ENCODE data around the gene PACRG.

The PACRG gene

GRCh38 chr6:162904069-162904663 lies 176.4 kb downstream of the PACRG start:
- Histone ChIP-seq H3K36me3 (ENCODE audit: control insufficient read depth in 1 of 2, insufficient read depth in 2 of 2, low read length in 2 of 2) (no peaks in the 10 kb centered on the region), H3K27ac (ENCODE audit: low read depth, low read length) (no peak overlapping the region), H3K4me1 (ENCODE audit: control insufficient read depth in 1 of 2, insufficient read depth in 2 of 2, low read length in 2 of 2) (no peaks in the 10 kb centered on the region), H3K4me3 (ENCODE audit: low read depth in 1 of 2, low read length in 2 of 2) (no peak overlapping the region), H3K27me3 (ENCODE audit: control insufficient read depth in 1 of 2, insufficient read depth in 2 of 2, low read length in 2 of 2) (no peaks in the 10 kb centered on the region), H3K9me3 (ENCODE audit: control insufficient read depth in 1 of 2, low read length in 2 of 2) (peaks cover 0 to 3% of the 10 kb centered on the region in 2 donors), H3K9ac (ENCODE audit: low read depth in 1 of 2, low read length in 2 of 2) (no peak overlapping the region)

- H3K4me3 ChIP-seq (ENCODE audit: low read depth in 1 of 2, low read length in 2 of 2): no peak overlapping the region
- H3K4me1 ChIP-seq (ENCODE audit: control insufficient read depth in 1 of 2, insufficient read depth in 2 of 2, low read length in 2 of 2): no peaks in the 10 kb centered on the region
- H3K9ac ChIP-seq (ENCODE audit: low read depth in 1 of 2, low read length in 2 of 2): no peak overlapping the region
- no peak overlapping the region for H3K27ac ChIP-seq (ENCODE audit: low read depth, low read length)
- no peaks in the 10 kb centered on the region for H3K9me3 ChIP-seq (ENCODE audit: control insufficient read depth in 1 of 2, low read length in 2 of 2)
- H3K36me3 ChIP-seq (ENCODE audit: control insufficient read depth in 1 of 2, insufficient read depth in 2 of 2, low read length in 2 of 2): no peaks in the 10 kb centered on the region
- no peaks in the 10 kb centered on the region for H3K27me3 ChIP-seq (ENCODE audit: control insufficient read depth in 1 of 2, insufficient read depth in 2 of 2, low read length in 2 of 2)
These were observed 178.7 kb downstream of the PACRG start for GRCh38 chr6:162906479-162906878.

GRCh38 chr6:162907876-162908481 lies 180.2 kb downstream of the PACRG start:
- Histone ChIP-seq H3K9me3 (ENCODE audit: control insufficient read depth in 1 of 2, low read length in 2 of 2) (no peaks in the 10 kb centered on the region), H3K9ac (ENCODE audit: low read depth in 1 of 2, low read length in 2 of 2) (no peak overlapping the region), H3K27me3 (ENCODE audit: control insufficient read depth in 1 of 2, insufficient read depth in 2 of 2, low read length in 2 of 2) (no peaks in the 10 kb centered on the region), H3K4me3 (ENCODE audit: low read depth in 1 of 2, low read length in 2 of 2) (no peak overlapping the region), H3K36me3 (ENCODE audit: control insufficient read depth in 1 of 2, insufficient read depth in 2 of 2, low read length in 2 of 2) (no peaks in the 10 kb centered on the region), H3K27ac (ENCODE audit: low read depth, low read length) (no peak overlapping the region), H3K4me1 (ENCODE audit: control insufficient read depth in 1 of 2, insufficient read depth in 2 of 2, low read length in 2 of 2) (no peaks in the 10 kb centered on the region)

DNA sequence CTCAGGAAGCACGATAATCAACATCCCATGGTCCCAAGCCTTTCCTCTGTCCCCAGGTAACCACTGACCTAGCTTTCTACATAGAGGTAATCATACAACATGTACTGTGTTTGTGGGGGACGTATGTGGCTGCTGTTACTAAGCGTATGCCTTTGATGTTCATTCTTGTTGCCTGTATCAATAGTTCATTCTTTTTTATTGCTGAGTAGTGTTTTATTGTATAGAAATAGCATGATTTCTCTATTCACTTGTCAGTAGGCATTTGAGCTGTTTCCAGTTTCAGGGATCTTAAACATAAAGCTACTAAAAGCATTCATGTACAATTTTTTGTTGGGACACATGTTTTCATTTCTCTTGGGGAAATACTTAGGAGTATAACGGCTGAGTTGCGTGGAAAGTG lies 185.4 kb downstream of the PACRG start:
- no peaks in the 10 kb centered on the region for H3K4me1 ChIP-seq (ENCODE audit: control insufficient read depth in 1 of 2, insufficient read depth in 2 of 2, low read length in 2 of 2)
- H3K36me3 ChIP-seq (ENCODE audit: control insufficient read depth in 1 of 2, insufficient read depth in 2 of 2, low read length in 2 of 2): no peaks in the 10 kb centered on the region
- no peak overlapping the region for H3K27ac ChIP-seq (ENCODE audit: low read depth, low read length)
- no peaks in the 10 kb centered on the region for H3K27me3 ChIP-seq (ENCODE audit: control insufficient read depth in 1 of 2, insufficient read depth in 2 of 2, low read length in 2 of 2)
- H3K4me3 ChIP-seq (ENCODE audit: low read depth in 1 of 2, low read length in 2 of 2): no peak overlapping the region
- H3K9ac ChIP-seq (ENCODE audit: low read depth in 1 of 2, low read length in 2 of 2): no peak overlapping the region
- no peaks in the 10 kb centered on the region for H3K9me3 ChIP-seq (ENCODE audit: control insufficient read depth in 1 of 2, low read length in 2 of 2)

GRCh38 chr6:162917506-162917905 lies 189.7 kb downstream of the PACRG start:
- no peak overlapping the region for H3K27ac ChIP-seq (ENCODE audit: low read depth, low read length)
- H3K4me1 ChIP-seq (ENCODE audit: control insufficient read depth in 1 of 2, insufficient read depth in 2 of 2, low read length in 2 of 2): no peaks in the 10 kb centered on the region
- no peaks in the 10 kb centered on the region for H3K9me3 ChIP-seq (ENCODE audit: control insufficient read depth in 1 of 2, low read length in 2 of 2)
- H3K27me3 ChIP-seq (ENCODE audit: control insufficient read depth in 1 of 2, insufficient read depth in 2 of 2, low read length in 2 of 2): no peaks in the 10 kb centered on the region
- no peak overlapping the region for H3K4me3 ChIP-seq (ENCODE audit: low read depth in 1 of 2, low read length in 2 of 2)
- H3K9ac ChIP-seq (ENCODE audit: low read depth in 1 of 2, low read length in 2 of 2): no peak overlapping the region
- no peaks in the 10 kb centered on the region for H3K36me3 ChIP-seq (ENCODE audit: control insufficient read depth in 1 of 2, insufficient read depth in 2 of 2, low read length in 2 of 2)

DNA sequence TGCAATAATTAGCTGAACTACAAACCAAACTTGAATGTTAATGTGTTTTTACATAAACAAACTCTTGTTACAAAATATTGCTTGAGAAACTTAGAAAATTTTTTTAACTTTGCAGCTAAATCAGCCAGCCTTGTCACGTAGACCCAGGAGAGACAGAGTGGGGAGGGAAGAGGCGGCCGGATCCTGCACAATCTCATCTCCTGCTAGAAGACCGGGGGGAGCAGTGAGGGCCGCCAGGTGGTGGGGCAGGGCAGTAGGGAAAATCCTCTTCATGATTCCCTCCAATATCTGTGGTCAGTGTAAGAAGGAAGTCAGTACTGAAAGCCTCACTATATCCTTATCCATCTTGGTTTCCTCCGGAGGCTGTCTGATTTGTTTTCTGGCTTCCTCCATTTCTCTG lies 193.3 kb downstream of the PACRG start:
- Histone ChIP-seq H3K4me3 (ENCODE audit: low read depth in 1 of 2, low read length in 2 of 2) (no peak overlapping the region), H3K9ac (ENCODE audit: low read depth in 1 of 2, low read length in 2 of 2) (no peak overlapping the region), H3K27ac (ENCODE audit: low read depth, low read length) (no peak overlapping the region), H3K4me1 (ENCODE audit: control insufficient read depth in 1 of 2, insufficient read depth in 2 of 2, low read length in 2 of 2) (no peaks in the 10 kb centered on the region), H3K9me3 (ENCODE audit: control insufficient read depth in 1 of 2, low read length in 2 of 2) (peaks cover 2 to 4% of the 10 kb centered on the region in 2 donors), H3K36me3 (ENCODE audit: control insufficient read depth in 1 of 2, insufficient read depth in 2 of 2, low read length in 2 of 2) (no peaks in the 10 kb centered on the region), H3K27me3 (ENCODE audit: control insufficient read depth in 1 of 2, insufficient read depth in 2 of 2, low read length in 2 of 2) (no peaks in the 10 kb centered on the region)

- H3K27me3 ChIP-seq (ENCODE audit: control insufficient read depth in 1 of 2, insufficient read depth in 2 of 2, low read length in 2 of 2): no peaks in the 10 kb centered on the region
- H3K9me3 ChIP-seq (ENCODE audit: control insufficient read depth in 1 of 2, low read length in 2 of 2): peaks cover 2 to 4% of the 10 kb centered on the region in 2 donors
- no peak overlapping the region for H3K9ac ChIP-seq (ENCODE audit: low read depth in 1 of 2, low read length in 2 of 2)
- H3K27ac ChIP-seq (ENCODE audit: low read depth, low read length): no peak overlapping the region
- H3K36me3 ChIP-seq (ENCODE audit: control insufficient read depth in 1 of 2, insufficient read depth in 2 of 2, low read length in 2 of 2): no peaks in the 10 kb centered on the region
- no peak overlapping the region for H3K4me3 ChIP-seq (ENCODE audit: low read depth in 1 of 2, low read length in 2 of 2)
- H3K4me1 ChIP-seq (ENCODE audit: control insufficient read depth in 1 of 2, insufficient read depth in 2 of 2, low read length in 2 of 2): no peaks in the 10 kb centered on the region
These were observed 193.8 kb downstream of the PACRG start for GRCh38 chr6:162921510-162922040.

DNA sequence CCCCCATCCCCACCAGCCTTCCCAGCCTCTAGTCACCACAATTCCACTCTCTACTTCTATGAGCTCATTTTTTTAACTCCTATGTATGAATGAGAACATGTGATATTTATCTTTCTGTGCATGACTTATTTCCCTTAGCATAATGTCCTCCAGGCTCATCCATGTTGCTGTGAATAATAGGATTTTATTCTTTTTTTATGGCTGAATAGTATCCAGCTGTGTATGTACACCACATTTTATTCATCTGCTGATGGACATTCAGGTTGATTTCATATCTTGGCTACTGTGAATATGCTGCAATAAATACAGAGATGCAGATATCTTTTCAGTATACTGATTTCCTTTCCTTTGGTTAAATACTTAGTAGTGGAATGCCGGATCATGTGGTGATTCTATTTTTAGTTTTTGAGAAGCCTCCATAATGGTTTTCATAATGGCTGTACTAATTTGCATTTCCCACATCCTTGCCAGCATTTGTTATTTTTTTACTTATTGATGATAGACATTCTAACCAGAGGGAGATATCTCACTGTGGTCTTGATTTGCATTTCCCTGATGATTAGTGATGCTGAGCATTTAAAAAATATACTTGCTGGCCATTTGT lies 194.9 kb downstream of the PACRG start:
- no peak overlapping the region for H3K27ac ChIP-seq (ENCODE audit: low read depth, low read length)
- peaks cover 4 to 7% of the 10 kb centered on the region in 2 donors for H3K9me3 ChIP-seq (ENCODE audit: control insufficient read depth in 1 of 2, low read length in 2 of 2)
- no peak overlapping the region for H3K9ac ChIP-seq (ENCODE audit: low read depth in 1 of 2, low read length in 2 of 2)
- no peak overlapping the region for H3K4me3 ChIP-seq (ENCODE audit: low read depth in 1 of 2, low read length in 2 of 2)
- H3K4me1 ChIP-seq (ENCODE audit: control insufficient read depth in 1 of 2, insufficient read depth in 2 of 2, low read length in 2 of 2): no peaks in the 10 kb centered on the region
- H3K36me3 ChIP-seq (ENCODE audit: control insufficient read depth in 1 of 2, insufficient read depth in 2 of 2, low read length in 2 of 2): no peaks in the 10 kb centered on the region
- H3K27me3 ChIP-seq (ENCODE audit: control insufficient read depth in 1 of 2, insufficient read depth in 2 of 2, low read length in 2 of 2): no peaks in the 10 kb centered on the region

GRCh38 chr6:162934844-162935243 lies 207.1 kb downstream of the PACRG start:
- no peak overlapping the region for H3K9ac ChIP-seq (ENCODE audit: low read depth in 1 of 2, low read length in 2 of 2)
- H3K36me3 ChIP-seq (ENCODE audit: control insufficient read depth in 1 of 2, insufficient read depth in 2 of 2, low read length in 2 of 2): no peaks in the 10 kb centered on the region
- peaks cover 19 to 25% of the 10 kb centered on the region in 2 donors for H3K9me3 ChIP-seq (ENCODE audit: control insufficient read depth in 1 of 2, low read length in 2 of 2)
- no peaks in the 10 kb centered on the region for H3K27me3 ChIP-seq (ENCODE audit: control insufficient read depth in 1 of 2, insufficient read depth in 2 of 2, low read length in 2 of 2)
- H3K4me3 ChIP-seq (ENCODE audit: low read depth in 1 of 2, low read length in 2 of 2): no peak overlapping the region
- no peak overlapping the region for H3K27ac ChIP-seq (ENCODE audit: low read depth, low read length)
- no peaks in the 10 kb centered on the region for H3K4me1 ChIP-seq (ENCODE audit: control insufficient read depth in 1 of 2, insufficient read depth in 2 of 2, low read length in 2 of 2)

DNA sequence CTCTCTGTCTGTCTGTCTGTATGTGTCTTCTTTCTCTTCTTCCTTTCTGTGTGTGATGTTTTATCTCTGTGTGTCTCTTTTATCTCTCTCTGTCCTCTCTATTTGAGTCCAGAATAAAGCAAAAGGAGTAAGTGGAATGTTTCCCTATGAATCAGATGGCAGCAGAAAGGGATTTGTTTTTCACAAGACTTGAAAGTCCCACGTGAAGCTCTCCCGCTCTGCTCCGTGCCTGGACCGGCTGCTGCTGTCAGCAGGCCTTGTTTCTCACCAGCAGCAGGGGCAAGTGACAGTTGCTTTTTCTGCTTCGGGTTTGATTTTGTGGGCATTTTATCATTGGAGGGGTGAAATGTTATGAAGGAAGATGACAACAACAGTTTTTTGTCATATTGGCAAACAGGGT lies 212.7 kb downstream of the PACRG start:
- H3K36me3 ChIP-seq (ENCODE audit: control insufficient read depth in 1 of 2, insufficient read depth in 2 of 2, low read length in 2 of 2): no peaks in the 10 kb centered on the region
- no peak overlapping the region for H3K9ac ChIP-seq (ENCODE audit: low read depth in 1 of 2, low read length in 2 of 2)
- no peaks in the 10 kb centered on the region for H3K4me1 ChIP-seq (ENCODE audit: control insufficient read depth in 1 of 2, insufficient read depth in 2 of 2, low read length in 2 of 2)
- no peak overlapping the region for H3K4me3 ChIP-seq (ENCODE audit: low read depth in 1 of 2, low read length in 2 of 2)
- no peak overlapping the region for H3K27ac ChIP-seq (ENCODE audit: low read depth, low read length)
- H3K27me3 ChIP-seq (ENCODE audit: control insufficient read depth in 1 of 2, insufficient read depth in 2 of 2, low read length in 2 of 2): no peaks in the 10 kb centered on the region
- H3K9me3 ChIP-seq (ENCODE audit: control insufficient read depth in 1 of 2, low read length in 2 of 2): peaks cover 18 to 23% of the 10 kb centered on the region in 2 donors
